ENCODE measurements around the gene TMPRSS2. TPM values are rescaled to one million over a fixed set of nuclear protein-coding genes. Genes with fewer than 3 reads are reported as not detected.
"Not testable (repeated sequence)": the region's sequence is repeated elsewhere in the genome, so short reads cannot be mapped to it uniquely, and the experiment has no call there.

Gene TMPRSS2
- polyA plus RNA-seq, 4 donors: 0.57 to 46.0 (median 36.6) TPM

DNA sequence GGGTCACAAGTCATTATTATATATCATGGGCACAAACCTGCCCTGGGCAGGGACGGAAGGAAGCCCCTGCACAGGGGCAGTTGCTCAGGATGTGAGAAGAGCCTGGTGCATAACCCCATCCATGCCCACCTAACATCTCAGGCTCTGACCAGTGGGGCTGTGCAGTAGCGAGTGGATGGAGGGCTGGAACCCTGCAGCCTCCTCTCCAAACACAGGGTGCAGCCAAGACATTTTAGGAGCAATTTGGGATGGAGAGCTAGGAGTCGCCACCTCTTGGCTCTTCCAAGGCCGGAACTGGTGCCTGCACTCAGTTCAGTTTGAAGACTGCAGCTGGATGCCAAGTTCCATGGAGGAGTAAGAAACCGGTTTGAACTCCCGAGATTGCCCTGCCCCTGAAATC lies 79.1 kb downstream of the TMPRSS2 start:
- DNase-seq (ENCODE audit: low read depth in 4 of 4, low spot score in 3 of 4): no peak

DNA sequence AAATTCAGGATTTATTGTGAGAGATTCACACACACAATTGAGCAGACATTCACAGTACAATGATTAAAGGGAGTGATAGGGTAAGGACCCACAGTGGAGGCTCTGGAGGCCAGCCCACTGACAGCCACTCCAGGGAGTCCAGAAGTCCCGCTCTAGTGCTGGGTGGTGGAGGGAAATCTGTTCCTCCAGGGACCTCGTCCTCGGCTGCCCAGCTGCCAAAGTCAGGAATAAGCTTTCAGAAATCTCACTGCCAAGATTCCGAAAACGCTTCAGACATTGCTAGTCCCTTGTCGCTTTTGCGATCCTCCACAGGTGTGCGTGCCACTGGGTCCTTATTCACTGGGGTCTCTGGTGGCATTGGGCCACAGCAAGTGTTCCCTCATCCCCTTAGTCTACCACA lies 79.6 kb downstream of the TMPRSS2 start:
- no peak for DNase-seq (ENCODE audit: low read depth in 4 of 4, low spot score in 3 of 4)

DNA sequence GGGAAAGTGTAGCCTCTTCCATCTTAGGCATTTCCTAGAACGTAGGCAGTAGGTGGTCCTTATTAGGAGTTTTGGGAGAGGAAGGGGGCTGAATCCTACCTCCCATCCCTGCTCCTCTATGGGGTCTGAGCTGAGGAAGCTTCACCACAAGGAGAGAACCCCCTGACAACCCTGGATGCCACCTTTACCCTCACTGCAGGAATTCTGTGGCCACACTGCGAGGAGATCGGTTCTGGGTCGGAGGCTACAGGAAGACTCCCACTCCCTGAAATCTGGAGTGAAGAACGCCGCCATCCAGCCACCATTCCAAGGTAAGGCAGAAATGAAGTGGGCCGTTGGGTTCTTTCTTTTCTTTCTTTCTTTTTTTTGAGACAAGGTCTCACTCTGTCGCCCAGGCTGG lies 80.4 kb downstream of the TMPRSS2 start:
- no peak for DNase-seq (ENCODE audit: low read depth in 4 of 4, low spot score in 3 of 4)

DNA sequence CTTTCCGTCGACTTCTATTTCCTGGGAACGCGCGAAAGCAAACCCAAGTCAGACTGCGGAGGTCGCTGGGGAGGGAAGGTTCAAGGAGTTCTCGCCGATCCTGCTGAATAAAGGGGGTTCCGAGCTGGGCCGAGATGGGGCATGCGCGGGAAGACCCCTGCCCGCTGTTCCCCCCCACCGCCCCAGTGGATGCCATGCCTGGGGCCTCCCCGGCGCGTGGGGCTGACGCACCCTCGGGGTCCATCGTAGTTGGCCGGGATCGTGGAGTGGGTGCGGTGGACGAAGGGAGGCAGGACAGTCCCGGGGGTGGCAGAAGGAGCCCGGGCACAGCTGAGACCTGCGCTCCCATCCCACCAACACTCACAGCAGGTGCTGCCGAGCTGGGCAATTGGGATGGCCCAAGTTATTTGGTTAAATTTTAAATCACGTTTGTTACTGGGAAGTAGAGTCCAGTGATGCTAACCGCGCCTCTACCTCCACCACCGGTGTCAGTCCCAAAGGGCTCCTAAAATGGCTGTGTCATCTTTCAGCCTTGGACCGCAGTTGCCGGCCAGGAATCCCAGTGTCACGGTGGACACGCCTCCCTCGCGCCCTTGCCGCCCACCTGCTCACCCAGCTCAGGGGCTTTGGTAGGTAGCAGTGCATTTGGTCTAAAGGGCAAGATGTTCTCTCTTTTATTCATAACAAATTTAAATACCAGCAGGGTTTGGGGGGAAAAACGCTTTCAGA lies 81.1 kb downstream of the TMPRSS2 start:
- no peak for DNase-seq (ENCODE audit: low read depth in 4 of 4, low spot score in 3 of 4)

DNA sequence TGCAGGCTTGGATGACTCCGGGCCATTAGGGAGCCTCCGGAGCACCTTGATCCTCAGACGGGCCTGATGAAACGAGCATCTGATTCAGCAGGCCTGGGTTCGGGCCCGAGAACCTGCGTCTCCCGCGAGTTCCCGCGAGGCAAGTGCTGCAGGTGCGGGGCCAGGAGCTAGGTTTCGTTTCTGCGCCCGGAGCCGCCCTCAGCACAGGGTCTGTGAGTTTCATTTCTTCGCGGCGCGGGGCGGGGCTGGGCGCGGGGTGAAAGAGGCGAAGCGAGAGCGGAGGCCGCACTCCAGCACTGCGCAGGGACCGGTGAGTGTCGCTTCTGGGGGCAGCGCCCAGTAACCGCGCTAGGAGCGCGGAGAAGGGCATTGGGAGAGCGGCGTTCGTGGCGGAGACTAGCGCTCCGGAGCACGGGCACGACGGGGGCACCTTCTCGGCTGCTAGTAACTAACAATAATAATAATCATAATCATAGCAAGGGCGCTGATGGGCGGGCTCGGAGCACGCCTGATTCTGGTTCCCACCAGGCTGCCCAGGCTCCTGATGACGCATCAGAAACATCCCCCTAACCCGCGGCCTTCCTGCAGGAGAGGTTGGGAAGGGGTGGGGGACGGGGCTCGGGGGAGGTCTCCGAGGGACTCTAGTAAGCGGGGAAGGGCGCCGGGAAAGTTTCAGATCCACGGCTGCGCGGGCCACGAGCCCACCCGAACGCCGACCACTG lies 81.8 kb downstream of the TMPRSS2 start, which contains the start of gene MX1:
MX1 (plus strand) TSS at position 286 of the 722 bp plus-strand sequence. CDS start 5,832 bp downstream, outside the sequence.
- no peak for DNase-seq (ENCODE audit: low read depth in 4 of 4, low spot score in 3 of 4)

DNA sequence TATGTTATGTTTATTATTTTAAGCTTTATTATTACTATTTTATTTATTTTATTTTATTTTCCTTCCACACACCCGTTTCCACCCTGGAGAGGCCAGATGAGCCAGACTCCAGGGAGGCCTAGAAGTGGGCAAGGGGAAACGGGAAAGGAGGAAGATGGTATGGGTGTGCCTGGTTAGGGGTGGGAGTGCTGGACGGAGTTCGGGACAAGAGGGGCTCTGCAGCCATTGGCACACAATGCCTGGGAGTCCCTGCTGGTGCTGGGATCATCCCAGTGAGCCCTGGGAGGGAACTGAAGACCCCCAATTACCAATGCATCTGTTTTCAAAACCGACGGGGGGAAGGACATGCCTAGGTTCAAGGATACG lies 82.4 kb downstream of the TMPRSS2 start:
- no peak for DNase-seq (ENCODE audit: low read depth in 4 of 4, low spot score in 3 of 4)

DNA sequence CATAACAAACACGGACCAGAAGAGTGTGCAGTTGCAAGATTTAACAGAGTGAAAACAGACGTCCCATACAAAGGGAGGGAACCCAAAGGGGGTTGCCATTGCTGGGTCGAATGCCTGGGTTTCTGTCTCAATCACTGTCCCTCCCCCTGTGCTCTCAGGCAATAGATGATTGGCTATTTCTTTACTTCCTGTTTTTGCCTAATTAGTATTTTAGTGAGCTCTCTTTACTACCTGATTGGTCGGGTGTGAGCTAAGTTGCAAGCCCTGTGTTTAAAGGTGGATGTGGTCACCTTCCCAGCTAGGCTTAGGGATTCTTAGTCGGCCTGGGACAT lies 84.7 kb downstream of the TMPRSS2 start:
- not testable (repeated sequence) for DNase-seq (ENCODE audit: low read depth in 4 of 4, low spot score in 3 of 4)

DNA sequence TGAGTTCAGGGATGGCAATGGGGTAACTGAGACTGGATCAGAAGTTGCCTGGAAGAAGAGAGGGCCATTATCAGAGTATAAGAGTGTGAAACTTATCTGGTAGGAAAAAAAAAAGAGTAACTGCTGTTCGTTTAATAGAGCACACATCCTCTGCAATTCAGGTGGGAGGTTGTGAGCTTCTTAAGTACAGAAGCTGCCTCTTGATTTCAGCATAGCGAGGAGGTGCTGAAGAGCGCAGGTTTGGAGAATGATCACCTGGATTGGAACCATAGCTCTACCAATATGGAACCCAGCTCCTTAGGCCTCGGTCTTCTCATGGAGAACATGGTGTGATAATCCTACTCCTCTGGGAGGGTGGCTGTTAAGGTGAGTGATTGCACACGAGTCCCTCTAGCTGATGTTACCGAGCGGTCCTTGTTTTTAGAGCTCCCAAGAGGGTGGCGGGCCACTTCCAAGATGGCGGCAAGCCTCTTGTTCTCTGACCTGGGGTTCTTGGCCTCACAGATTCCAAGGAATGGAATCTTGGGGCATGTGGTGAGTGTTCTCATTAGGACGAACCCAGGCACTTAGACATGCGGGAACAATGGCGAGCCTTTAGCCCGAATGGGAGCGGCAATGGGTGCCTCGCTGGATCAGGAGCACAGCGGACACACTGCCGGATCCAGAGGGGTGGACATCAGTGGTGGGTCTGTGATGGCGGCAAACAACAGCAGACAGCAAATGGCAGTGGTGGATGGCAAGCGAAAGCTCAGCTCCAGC lies 85.2 kb downstream of the TMPRSS2 start:
- no peak for DNase-seq (ENCODE audit: low read depth in 4 of 4, low spot score in 3 of 4)

DNA sequence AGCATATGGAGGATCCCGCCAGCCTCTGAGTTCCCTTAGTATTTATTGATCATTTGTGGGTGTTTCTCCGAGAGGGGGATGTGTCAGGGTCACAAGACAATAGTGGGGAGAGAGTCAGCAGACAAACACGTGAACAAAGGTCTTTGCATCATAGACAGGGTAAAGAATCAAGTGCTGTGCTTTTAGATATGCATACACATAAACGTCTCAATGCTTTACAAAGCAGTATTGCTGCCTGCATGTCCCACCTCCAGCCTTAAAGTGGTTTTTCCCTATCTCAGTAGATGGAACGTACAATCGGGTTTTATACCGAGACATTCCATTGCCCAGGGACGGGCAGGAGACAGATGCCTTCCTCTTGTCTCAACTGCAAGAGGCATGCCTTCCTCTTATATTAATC lies 87.0 kb downstream of the TMPRSS2 start:
- not testable (repeated sequence) for DNase-seq (ENCODE audit: low read depth in 4 of 4, low spot score in 3 of 4)

DNA sequence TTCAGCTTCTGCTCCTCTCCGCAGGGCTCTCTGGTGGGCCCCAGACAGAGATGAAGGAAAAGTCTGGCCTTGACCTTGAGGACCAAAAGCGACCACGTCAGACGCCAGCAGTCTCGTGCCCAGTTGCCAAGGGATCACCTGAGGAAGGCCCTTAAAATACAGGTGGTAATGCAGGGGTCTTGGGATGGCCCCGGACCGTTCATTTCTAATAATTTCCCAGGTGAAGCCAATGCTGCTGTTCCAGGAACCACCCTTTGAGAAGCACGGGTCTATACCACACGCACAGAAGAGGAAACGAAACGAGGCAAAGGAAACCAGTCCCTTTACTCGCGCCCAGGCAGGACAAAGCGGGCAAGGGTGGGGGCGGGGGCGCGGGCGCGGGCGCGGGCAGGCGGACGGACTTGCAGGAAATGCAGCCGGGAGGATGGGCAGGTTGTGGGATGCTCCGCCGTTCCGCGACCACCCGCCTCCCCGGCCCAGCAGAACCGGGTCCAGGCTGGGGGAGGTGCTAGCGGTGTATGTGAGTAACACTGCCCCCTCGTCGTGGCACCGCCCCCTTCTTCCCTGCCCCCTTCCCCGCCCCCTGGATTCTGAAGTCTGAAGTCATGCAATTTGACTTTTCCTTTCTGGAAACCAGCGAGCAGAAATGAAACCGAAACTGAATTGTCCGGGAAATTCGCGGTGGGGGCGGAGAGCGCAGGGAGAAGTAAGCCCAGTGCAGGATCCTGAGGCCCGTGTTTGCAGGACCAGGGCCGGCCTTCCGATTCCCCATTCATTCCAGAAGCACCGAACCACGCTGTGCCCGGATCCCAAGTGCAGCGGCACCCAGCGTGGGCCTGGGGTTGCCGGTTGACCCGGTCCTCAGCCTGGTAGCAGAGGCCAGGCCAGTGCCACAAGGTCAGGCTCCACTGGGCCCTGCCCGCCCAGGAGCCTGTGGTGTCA lies 87.8 kb downstream of the TMPRSS2 start:
- DNase-seq (ENCODE audit: low read depth in 4 of 4, low spot score in 3 of 4): peak; percentile 74 to 86 (median 81)

DNA sequence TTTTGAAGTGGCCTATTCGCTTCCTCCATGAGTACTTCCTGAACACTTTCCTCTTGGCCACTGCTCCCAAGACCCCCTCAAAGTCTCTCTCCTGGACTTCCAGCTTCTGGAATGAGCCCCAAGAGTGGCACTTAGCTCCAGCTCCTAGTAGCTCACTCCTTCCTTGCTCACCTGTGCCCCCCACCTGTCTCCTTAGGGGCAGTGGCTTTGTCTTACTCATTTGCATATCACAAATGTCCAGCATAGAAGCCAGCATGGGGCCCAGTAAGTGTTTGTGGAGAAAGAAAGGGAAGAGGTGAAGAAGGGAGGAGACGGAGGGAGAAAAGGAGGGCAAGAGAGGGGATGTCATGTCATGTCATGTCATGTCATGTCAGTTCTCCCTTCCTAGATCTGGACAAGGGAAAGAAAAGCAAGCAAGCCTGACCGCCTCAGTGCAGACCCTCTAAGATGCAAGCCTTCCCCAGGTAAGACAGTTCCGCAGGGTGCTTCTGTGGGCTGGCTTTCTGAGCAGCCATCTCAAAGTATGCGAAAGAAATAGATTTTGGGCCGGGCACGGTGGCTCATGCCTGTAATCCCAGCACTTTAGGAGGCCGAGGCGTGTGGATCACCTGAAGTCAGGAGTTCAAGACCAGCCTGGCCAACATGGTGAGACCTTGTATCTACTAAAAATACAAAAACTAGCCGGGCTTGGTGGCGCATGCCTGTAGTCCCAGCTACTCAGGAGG lies 88.8 kb downstream of the TMPRSS2 start:
- DNase-seq (ENCODE audit: low read depth in 4 of 4, low spot score in 3 of 4): no peak

DNA sequence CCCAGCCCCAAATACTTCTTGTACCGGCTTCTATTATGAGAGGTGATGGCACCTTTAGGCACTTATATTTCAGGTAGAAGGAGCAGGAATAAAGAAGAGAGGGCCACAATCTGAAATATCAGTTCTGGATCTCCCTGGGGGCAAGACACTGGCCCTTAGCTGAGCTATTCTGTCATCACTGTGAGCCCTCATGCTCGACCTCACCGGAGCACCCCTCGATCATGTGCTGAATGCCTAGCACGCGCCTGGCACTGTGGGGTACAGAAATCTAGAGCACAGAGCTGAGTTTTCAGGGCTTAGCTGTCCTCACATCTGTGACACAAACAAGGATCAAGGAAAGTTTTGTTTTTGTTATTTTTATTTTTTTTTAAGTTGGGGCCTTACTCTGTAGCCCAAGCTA lies 89.6 kb downstream of the TMPRSS2 start:
- DNase-seq (ENCODE audit: low read depth in 4 of 4, low spot score in 3 of 4): no peak

DNA sequence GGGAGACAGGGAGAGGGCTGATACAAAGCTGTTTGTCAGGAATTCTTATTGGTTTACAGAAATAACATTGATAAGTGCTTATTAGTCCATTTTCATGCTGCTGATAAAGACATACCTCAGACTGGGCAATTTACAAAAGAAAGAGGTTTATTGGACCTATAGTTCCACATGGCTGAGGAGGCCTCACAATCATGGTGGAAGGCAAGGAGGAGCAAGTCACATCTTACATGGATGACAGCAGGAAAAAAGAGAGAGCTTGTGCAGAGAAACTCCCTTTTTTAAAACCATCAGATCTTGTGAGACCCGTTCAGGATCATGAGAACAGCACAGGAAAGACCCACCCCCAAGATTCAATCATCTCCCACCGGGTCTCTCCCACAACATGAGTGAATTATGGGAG lies 90.5 kb downstream of the TMPRSS2 start:
- not testable (repeated sequence) for DNase-seq (ENCODE audit: low read depth in 4 of 4, low spot score in 3 of 4)

Other genes starting within 250 kb of the TMPRSS2 start
- gene FAM3B, start 191.4 kb downstream of the TMPRSS2 start, polyA plus RNA-seq (ENCODE audit: insufficient read length in 4 of 4): 10 to 100 TPM in 3 of 4 donors, 1 to 10 TPM in 1; 1.1 to 32.7 (median 16.7) TPM
- 1 to 10 TPM in 3 of 4 donors, under 1 TPM in 1; 0.98 to 2.6 (median 1.7) TPM for gene MX2, start 146.1 kb downstream of the TMPRSS2 start, polyA plus RNA-seq (ENCODE audit: insufficient read length in 4 of 4)
- gene MX1, start 81.9 kb downstream of the TMPRSS2 start, polyA plus RNA-seq (ENCODE audit: insufficient read length in 4 of 4): 10 to 100 TPM in 2 of 4 donors, 1 to 10 TPM in 2; 7.0 to 11.4 (median 9.1) TPM

Measured in left renal pelvis (tissue), 4 donors.